ENCODE results near the gene HAT1.
A peak's percentile ranks its signal among the peaks of the same experiment; 100 is the strongest.

Gene HAT1

DNA sequence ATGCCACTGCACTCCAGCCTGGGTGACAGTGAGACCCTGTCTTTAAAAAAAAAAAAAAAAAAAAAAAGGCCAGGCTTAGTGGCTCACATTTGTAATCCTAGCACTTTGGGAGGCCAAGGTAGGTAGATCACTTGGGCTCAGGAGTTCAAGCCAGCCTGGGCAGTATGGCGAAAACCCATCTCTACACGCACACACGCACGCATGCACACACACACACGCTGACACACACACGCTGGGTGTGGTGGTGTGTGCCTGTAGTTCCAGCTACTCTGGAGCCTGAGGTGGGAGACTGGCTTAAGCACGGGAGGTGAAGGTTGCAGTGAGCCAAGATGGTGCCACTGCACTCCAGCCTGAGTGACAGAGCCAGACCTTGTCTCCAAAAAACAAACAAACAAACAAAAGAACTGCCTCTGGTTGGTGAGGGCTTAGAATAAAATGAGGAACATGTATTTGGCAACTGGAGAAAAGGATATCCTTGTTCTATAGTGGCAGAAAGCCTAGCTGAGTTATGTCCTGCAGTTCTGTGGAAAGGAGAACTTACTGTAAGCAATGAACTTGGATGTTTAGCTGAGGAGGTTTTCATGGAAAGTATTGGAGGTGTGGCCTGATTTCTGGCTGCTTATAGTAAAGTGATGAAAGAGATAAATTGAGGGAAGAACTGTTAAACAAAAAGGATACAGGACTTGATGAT, 34.0 kb downstream of the HAT1 start:
- TF ChIP-seq CTCF (IDR thresholded peaks at IDR 0.05; ENCODE audit: extremely low read depth, insufficient read depth, missing control alignments): no peak
- in situ Hi-C loops (cut with MboI; ENCODE audit: low pct_unique_long_range_greater_than_20kb, low sequenced_read_pairs, unreplicated experiment): no loop called here
- DNase-seq (ENCODE audit: low spot score): no peak

- no peak for DNase-seq (ENCODE audit: low spot score)
- in situ Hi-C loops (cut with MboI; ENCODE audit: low pct_unique_long_range_greater_than_20kb, low sequenced_read_pairs, unreplicated experiment): no loop called here
- peak; percentile 30 for TF ChIP-seq CTCF (IDR thresholded peaks at IDR 0.05; ENCODE audit: extremely low read depth, insufficient read depth, missing control alignments)
These were observed 34.8 kb downstream of the HAT1 start for GRCh38 chr2:171957061-171957460.

GRCh38 chr2:171958475-171958874, 36.2 kb downstream of the HAT1 start:
- no peak for DNase-seq (ENCODE audit: low spot score)
- TF ChIP-seq CTCF (IDR thresholded peaks at IDR 0.05; ENCODE audit: extremely low read depth, insufficient read depth, missing control alignments): no peak
- in situ Hi-C loops (cut with MboI; ENCODE audit: low pct_unique_long_range_greater_than_20kb, low sequenced_read_pairs, unreplicated experiment): no loop called here

DNA sequence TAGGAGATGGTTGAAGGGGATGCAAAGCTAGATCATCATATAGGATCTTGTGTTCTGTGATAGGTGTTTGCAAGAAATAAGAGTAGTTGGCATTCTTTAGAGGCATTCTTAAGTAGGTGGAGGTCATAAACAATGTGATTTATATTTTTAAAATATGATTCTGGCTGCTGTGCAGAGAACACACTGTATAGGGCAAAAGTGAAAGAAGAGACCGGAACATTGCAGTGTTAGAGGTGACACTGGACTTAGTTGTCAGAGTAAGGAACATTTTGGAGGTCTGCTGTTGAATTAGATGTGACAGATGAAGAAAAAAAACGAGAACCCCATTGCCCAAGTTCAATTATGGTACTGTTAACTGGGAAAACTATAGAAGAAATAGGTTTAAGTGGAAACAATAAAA, 37.7 kb downstream of the HAT1 start:
- in situ Hi-C loops (cut with MboI; ENCODE audit: low pct_unique_long_range_greater_than_20kb, low sequenced_read_pairs, unreplicated experiment): no loop called here
- DNase-seq (ENCODE audit: low spot score): no peak

DNA sequence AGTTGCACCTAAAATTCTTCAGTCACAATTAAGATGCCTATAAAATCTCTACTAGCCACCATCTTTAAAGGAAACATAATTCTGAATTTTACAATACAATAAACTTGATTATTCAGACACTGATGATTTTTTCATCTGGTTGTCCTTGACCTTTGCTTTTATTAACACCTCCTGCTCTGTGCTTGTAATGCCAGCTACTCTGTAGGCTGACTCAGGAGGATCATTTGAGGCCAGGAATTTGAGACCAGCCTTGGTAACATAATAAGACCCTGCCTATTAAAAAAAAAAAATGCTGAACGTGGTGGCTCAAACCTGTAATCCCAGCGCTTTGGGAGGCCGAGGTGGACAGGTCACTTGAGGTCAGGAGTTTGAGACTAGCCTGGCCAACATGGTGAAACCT, 38.3 kb downstream of the HAT1 start:
- TF ChIP-seq CTCF (IDR thresholded peaks at IDR 0.05; ENCODE audit: extremely low read depth, insufficient read depth, missing control alignments): no peak
- DNase-seq (ENCODE audit: low spot score): no peak
- in situ Hi-C loops (cut with MboI; ENCODE audit: low pct_unique_long_range_greater_than_20kb, low sequenced_read_pairs, unreplicated experiment): no loop called here

More for the DNA sequence above, 37.7 kb downstream of the HAT1 start:
- TF ChIP-seq CTCF (IDR thresholded peaks at IDR 0.05; ENCODE audit: extremely low read depth, insufficient read depth, missing control alignments): no peak

GRCh38 chr2:171963198-171963597, 40.9 kb downstream of the HAT1 start:
- in situ Hi-C loops (cut with MboI; ENCODE audit: low pct_unique_long_range_greater_than_20kb, low sequenced_read_pairs, unreplicated experiment): no loop called here
- no peak for TF ChIP-seq CTCF (IDR thresholded peaks at IDR 0.05; ENCODE audit: extremely low read depth, insufficient read depth, missing control alignments)

More at GRCh38 chr2:171963198-171963597, 40.9 kb downstream of the HAT1 start:
- no peak for DNase-seq (ENCODE audit: low spot score)

Data from GM13977 (cell line).